IMR-90 (cell line): ENCODE results near the gene PTGES. TPM values are rescaled to one million over a fixed set of nuclear protein-coding genes. Genes with fewer than 3 reads are reported as not detected.

ENCODE experiments used
- ATAC-seq: fragments of 200-7000 bp; cut with Tn5 transposase; 2 replicates; pipeline ENCODE4 v1.9.1; 2020; ENCODE audit warnings: low read depth, mild to moderate bottlenecking, moderate library complexity
- BruUV-seq: library from RNA; stranded (reverse); fragments of 400-500 nt; replicated peaks from 2 replicates; lab custom pipeline; 2021; lab: Mats Ljungman, UMichigan
- CTCF ChIA-PET: fragments of 300-600 bp; formaldehyde crosslinking; extraction: SDS; loops from one replicate; lab custom pipeline; 2021; ENCODE audit warnings: antibody characterized with exemption; lab: Yijun Ruan, JAX
- POLR2A ChIA-PET: fragments of 300-600 bp; sonication (Branson Sonifier 250); formaldehyde crosslinking; loops from one replicate; lab custom pipeline; 2022; ENCODE audit warnings: antibody characterized with exemption; ENCODE audit not compliant: unreplicated experiment; lab: Charles Lee
- DNase-seq: peaks from one replicate; pipeline ENCODE4 v3.0.0; 2013
- H2AFZ ChIP-seq: replicated peaks from 2 replicates; pipeline ENCODE3; 2013; ENCODE audit warnings: low read length, mild to moderate bottlenecking; ENCODE audit not compliant: poor library complexity
- H2AK5ac ChIP-seq: 2 replicates; pipeline ENCODE4 v1.6.1; 2013; ENCODE audit warnings: low read depth, low read length, inconsistent platforms
- H2AK9ac ChIP-seq: replicated peaks from 2 replicates; pipeline ENCODE3; 2013; ENCODE audit warnings: mild to moderate bottlenecking, low read depth, low read length, moderate library complexity; ENCODE audit not compliant: poor library complexity
- H2BK120ac ChIP-seq: 2 replicates; pipeline ENCODE4 v1.6.1; 2013; ENCODE audit warnings: low read depth, low read length, inconsistent platforms
- H2BK15ac ChIP-seq: 3 replicates; pipeline ENCODE4 v1.6.1; 2013; ENCODE audit warnings: low read depth, low read length, inconsistent platforms
- H2BK20ac ChIP-seq: 2 replicates; pipeline ENCODE4 v1.6.1; 2013; ENCODE audit warnings: low read depth, mild to moderate bottlenecking, inconsistent platforms, low read length, moderate library complexity
- H2BK5ac ChIP-seq: 2 replicates; pipeline ENCODE4 v1.6.1; 2013; ENCODE audit warnings: mild to moderate bottlenecking, low read depth, low read length, inconsistent platforms; ENCODE audit not compliant: poor library complexity, severe bottlenecking
- H3K14ac ChIP-seq: replicated peaks from 2 replicates; pipeline ENCODE4 v1.6.1; 2013; ENCODE audit warnings: low read depth, low read length, inconsistent platforms
- H3K18ac ChIP-seq: 2 replicates; pipeline ENCODE4 v1.6.1; 2013; ENCODE audit warnings: low read depth, low read length, control low read depth
- H3K23ac ChIP-seq: 2 replicates; pipeline ENCODE4 v1.6.1; 2013; ENCODE audit warnings: low read depth, low read length, inconsistent platforms
- H3K27ac ChIP-seq: 2 replicates; pipeline ENCODE4 v1.5.1; 2013; ENCODE audit warnings: mild to moderate bottlenecking, control low read depth, low read length; ENCODE audit not compliant: insufficient read depth
- H3K27me3 ChIP-seq: 2 replicates; pipeline ENCODE4 v1.6.1; 2013; ENCODE audit warnings: low read length; ENCODE audit not compliant: control insufficient read depth, insufficient read depth
- H3K36me3 ChIP-seq: 2 replicates; pipeline ENCODE4 v1.6.1; 2013; ENCODE audit warnings: low read length, mixed read lengths; ENCODE audit not compliant: control insufficient read depth, insufficient read depth
- H3K4ac ChIP-seq: 2 replicates; pipeline ENCODE4 v1.6.1; 2013; ENCODE audit warnings: low read depth, low read length, inconsistent platforms
- H3K4me1 ChIP-seq: 2 replicates; pipeline ENCODE4 v1.6.1; 2013; ENCODE audit warnings: low read length, mixed read lengths; ENCODE audit not compliant: control insufficient read depth, insufficient read depth
- H3K4me2 ChIP-seq: 2 replicates; pipeline ENCODE4 v1.6.1; 2013; ENCODE audit warnings: low read depth, mild to moderate bottlenecking, control low read depth, low read length, moderate library complexity
- H3K4me3 ChIP-seq: 2 replicates; pipeline ENCODE4 v1.5.1; 2013; ENCODE audit warnings: low read depth, mild to moderate bottlenecking, control low read depth, low read length, moderate library complexity; ENCODE audit not compliant: insufficient read depth
- H3K56ac ChIP-seq: 2 replicates; pipeline ENCODE4 v1.6.1; 2013; ENCODE audit warnings: low read length, inconsistent platforms; ENCODE audit not compliant: insufficient read depth; ENCODE audit errors: extremely low read depth
- H3K79me1 ChIP-seq, 2 experiments: 2 replicates each; pipeline ENCODE4 v1.6.1; 2013; ENCODE audit warnings: low read length in 2 of 2, inconsistent platforms in 1 of 2, low read depth in 1 of 2
- H3K9ac ChIP-seq: 2 replicates; pipeline ENCODE4 v1.6.1; 2013; ENCODE audit warnings: low read depth, low read length, control low read depth
- H3K9me1 ChIP-seq: 2 replicates; pipeline ENCODE4 v1.6.1; 2013; ENCODE audit warnings: low read length, inconsistent platforms; ENCODE audit not compliant: insufficient read depth
- H3K9me3 ChIP-seq: 2 replicates; pipeline ENCODE4 v1.6.1; 2013; ENCODE audit warnings: low read length; ENCODE audit not compliant: control insufficient read depth, insufficient read depth
- H4K20me1 ChIP-seq: 2 replicates; pipeline ENCODE4 v1.6.1; 2013; ENCODE audit warnings: low read length, inconsistent platforms; ENCODE audit not compliant: insufficient read depth
- H4K5ac ChIP-seq: 2 replicates; pipeline ENCODE4 v1.6.1; 2013; ENCODE audit warnings: mild to moderate bottlenecking, low read depth, low read length, control low read depth
- H4K8ac ChIP-seq, 2 experiments: 2 replicates each; pipeline ENCODE4 v1.6.1; 2013; ENCODE audit warnings: low read depth in 2 of 2, low read length in 2 of 2, control low read depth in 1 of 2, inconsistent platforms in 1 of 2
- H4K91ac ChIP-seq: 2 replicates; pipeline ENCODE4 v1.6.1; 2013; ENCODE audit warnings: low read depth, low read length, inconsistent platforms; ENCODE audit not compliant: insufficient read depth
- CEBPB ChIP-seq: IDR thresholded peaks from 2 replicates; pipeline ENCODE4 v1.6.1; 2012; ENCODE audit warnings: low read depth, low read length, improper control_type of control experiment
- CHD1 ChIP-seq: IDR thresholded peaks from 2 replicates; pipeline ENCODE4 v1.6.1; 2012; ENCODE audit warnings: low read depth, low read length, improper control_type of control experiment
- FOS ChIP-seq: fragments of 150-350 bp; IDR thresholded peaks from 2 replicates; pipeline ENCODE4 v1.6.1; 2016; ENCODE audit warnings: low read depth, low read length
- MAFK ChIP-seq: IDR thresholded peaks from 2 replicates; pipeline ENCODE4 v1.6.1; 2012; ENCODE audit warnings: low read depth, low read length, improper control_type of control experiment
- MAZ ChIP-seq: IDR thresholded peaks from 2 replicates; pipeline ENCODE4 v1.6.1; 2012; ENCODE audit warnings: low read depth, mild to moderate bottlenecking, low read length, improper control_type of control experiment, moderate library complexity, borderline replicate concordance
- MXI1 ChIP-seq: IDR thresholded peaks from 2 replicates; pipeline ENCODE4 v1.6.1; 2012; ENCODE audit warnings: low read depth, mild to moderate bottlenecking, low read length, moderate library complexity, borderline replicate concordance
- NFE2L2 ChIP-seq: fragments of 150-350 bp; IDR thresholded peaks from 2 replicates; pipeline ENCODE4 v1.6.1; 2016; ENCODE audit warnings: low read depth, mild to moderate bottlenecking, low read length
- POLR2A ChIP-seq: IDR thresholded peaks from 2 replicates; pipeline ENCODE4 v1.6.1; 2012; ENCODE audit warnings: mild to moderate bottlenecking, low read depth, low read length
- RAD21 ChIP-seq: IDR thresholded peaks from 2 replicates; pipeline ENCODE4 v1.6.1; 2012; ENCODE audit warnings: low read length, improper control_type of control experiment
- RCOR1 ChIP-seq: IDR thresholded peaks from 2 replicates; pipeline ENCODE4 v1.6.1; 2012; ENCODE audit warnings: mild to moderate bottlenecking, low read length, improper control_type of control experiment; ENCODE audit not compliant: insufficient replicate concordance
- RFX5 ChIP-seq: IDR thresholded peaks from 2 replicates; pipeline ENCODE4 v1.8.0; 2012; ENCODE audit warnings: low read depth, mild to moderate bottlenecking, low read length, moderate library complexity
- USF2 ChIP-seq: fragments of 150-350 bp; IDR thresholded peaks from 2 replicates; pipeline ENCODE4 v1.6.1; 2017; ENCODE audit warnings: mild to moderate bottlenecking, antibody characterized with exemption, low read length, low read depth
- WGBS, 2 experiments: methylation state at CpG; one replicate each; pipeline versions ENCODE4 v1.1.5 to v1.1.7; 2013; ENCODE audit warnings: missing lambda C conversion rate in 2 of 2; ENCODE audit not compliant: insufficient read length in 1 of 2; ENCODE audit errors: extremely low coverage in 2 of 2; 5-methylcytosine and 5-hydroxymethylcytosine counted together
- dilution Hi-C: fragments of 300-500 bp; cut with HindIII; formaldehyde crosslinking; loops from one replicate; pipeline ENCODE4 v1.14.3; 2018; ENCODE audit warnings: low sequenced_read_pairs; ENCODE audit not compliant: unreplicated experiment
- in situ Hi-C: fragments of 300-500 bp; cut with MboI; formaldehyde crosslinking; loops from 3 replicates; pipeline ENCODE4 v1.14.3; 2019; ENCODE audit warnings: low sequenced_read_pairs, inconsistent platforms, mixed read lengths
- intact Hi-C: fragments of 100-400 bp; cut with micrococcal nuclease; formaldehyde crosslinking; loops from 2 replicates; pipeline ENCODE4 v1.10.0; 2022
- polyA plus RNA-seq, 3 experiments: library from polyadenylated mRNA; depleted of rRNA; stranded (reverse); fragments of >200 nt; gene quantifications; 2 replicates each; pipeline ENCODE4 v1.2.3, GENCODE V29; 2012; ENCODE audit warnings: low replicate concordance in 1 of 3
- total RNA-seq: library from RNA; depleted of rRNA; stranded (reverse); fragments of >200 nt; gene quantifications from 2 replicates; pipeline ENCODE4 v1.2.3, GENCODE V29; 2012

Gene PTGES
- total and polyA plus RNA-seq, 2 of the 4 experiments (the other 2 are of a cell fraction), result 3.2 to 6.3 TPM

DNA sequence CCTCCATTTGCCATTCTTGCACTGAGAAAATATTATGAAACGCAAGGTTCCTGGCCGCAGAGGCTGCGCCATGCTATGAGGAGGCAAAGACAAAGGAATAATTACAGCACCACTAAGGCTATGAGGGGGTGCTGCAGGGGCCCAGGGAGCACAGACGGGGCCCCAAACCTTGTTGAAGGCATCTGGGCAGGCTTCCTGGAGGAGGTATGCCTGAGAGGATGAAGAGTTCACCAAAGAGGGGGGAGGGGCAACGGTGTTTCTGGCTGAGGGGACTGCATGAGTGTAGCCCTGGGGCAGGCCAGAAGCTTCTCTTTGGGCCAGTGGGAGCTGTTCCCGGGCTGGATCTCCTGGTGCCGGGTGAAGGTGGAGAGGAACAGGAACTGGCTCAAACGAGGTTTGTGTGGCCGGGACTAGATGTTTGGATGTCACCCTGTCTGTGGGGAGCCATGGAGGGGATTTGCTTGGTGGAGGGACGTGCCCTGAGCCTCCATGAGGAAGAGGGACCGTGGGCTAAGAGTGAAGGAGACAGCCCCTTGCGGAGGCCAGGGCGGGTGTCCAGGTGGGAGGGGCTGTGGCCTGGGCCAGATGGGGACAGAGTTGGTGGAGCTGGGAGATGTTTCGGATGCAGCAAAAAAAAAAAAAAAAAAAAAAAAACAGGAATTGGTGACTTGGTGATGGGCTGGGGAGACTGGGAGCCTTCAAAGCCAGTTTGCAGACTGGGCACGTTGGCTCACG lies 28.2 kb downstream of the PTGES start (continued):
- TF ChIP-seq MAFK, result no peak
- no peak for TF ChIP-seq RAD21
- TF ChIP-seq USF2, result no peak
- no peak for TF ChIP-seq NFE2L2

GRCh38 chr9:129722913-129723312 lies 29.9 kb downstream of the PTGES start:
- ATAC-seq, result no peak
- Histone ChIP-seq H4K8ac (no peak overlapping the region), H3K9ac (no peak overlapping the region), H3K56ac (no peak overlapping the region), H3K27ac (no peak overlapping the region), H4K5ac (no peak overlapping the region), H3K4me2 (no peak overlapping the region), H2BK15ac (no peak overlapping the region), H4K20me1 (peaks cover 4% of the 10 kb centered on the region; the same call in 1 of the 2 replicates), H2AK5ac (0 out of 2 replicates have a peak overlapping the region, but pooled peaks have one; percentile 28), H3K27me3 (no peaks in the 10 kb centered on the region), H2BK5ac (no peak overlapping the region), H3K4ac (no peak overlapping the region), H3K14ac (no peak overlapping the region), H3K36me3 (peaks cover 33% of the 10 kb centered on the region), H2AK9ac (no peak overlapping the region), H2BK20ac (no peak overlapping the region), H3K9me1 (peaks cover 14% of the 10 kb centered on the region), H3K4me1 (peaks cover 8% of the 10 kb centered on the region; the same call in 1 of the 2 replicates), H3K18ac (no peak overlapping the region), H2BK120ac (no peak overlapping the region), H3K79me1 (peaks cover 0 to 20% of the 10 kb centered on the region in 2 experiments; a peak in 3 of 4 replicates), H3K4me3 (no peak overlapping the region), H3K23ac (no peak overlapping the region), H4K91ac (no peak overlapping the region), H2AFZ (no peak overlapping the region), H3K9me3 (no peaks in the 10 kb centered on the region)
- in situ Hi-C loops, result no loop called here
- DNase-seq, result no peak
- intact Hi-C loops, result no loop called here
- POLR2A ChIA-PET, result no interaction called here
- CTCF ChIA-PET, result interaction anchor here (1.0 to 1.2 kb wide), 2 partner anchors 67 to 81 kb away, joined by 3 to 4 read pairs; partner anchors contain the start of gene ASB6
- no TSS peak for BruUV-seq
- dilution Hi-C loops, result no loop called here
- 95% methylated on average over 3 of the region's 5 CpGs; no CpG with 5 or more reads in 1 of the 2 experiments for WGBS, 2 experiments
- TF ChIP-seq NFE2L2 (no peak), RAD21 (no peak), USF2 (no peak), MXI1 (no peak), MAFK (no peak), RCOR1 (no peak), MAZ (no peak), RFX5 (no peak), CHD1 (no peak), CEBPB (no peak), POLR2A (no peak), FOS (no peak)
